Skeletal muscle satellite cell (primary cell): ENCODE data around the gene ARMC9.

Source experiments
- H3K27me3 ChIP-seq: 2 replicates; pipeline ENCODE4 v1.7.0; 2013; ENCODE audit warnings: low read length; ENCODE audit not compliant: control insufficient read depth, insufficient read depth
- H3K36me3 ChIP-seq: 2 replicates; pipeline ENCODE4 v1.7.0; 2013; ENCODE audit warnings: mild to moderate bottlenecking, control low read depth, low read length; ENCODE audit not compliant: insufficient read depth
- H3K4me1 ChIP-seq: 2 replicates; pipeline ENCODE4 v1.7.0; 2013; ENCODE audit warnings: low read length; ENCODE audit not compliant: control insufficient read depth, insufficient read depth
- H3K4me2 ChIP-seq: 2 replicates; pipeline ENCODE4 v1.7.0; 2013; ENCODE audit warnings: mild to moderate bottlenecking, low read length
- H3K4me3 ChIP-seq: 2 replicates; pipeline ENCODE4 v1.7.0; 2013; ENCODE audit warnings: low read length
- H3K9ac ChIP-seq: 2 replicates; pipeline ENCODE4 v1.7.0; 2013; ENCODE audit warnings: mild to moderate bottlenecking, low read depth, low read length, moderate library complexity
- H3K9me3 ChIP-seq: replicated peaks from 2 replicates; pipeline ENCODE4 v1.7.0; 2013; ENCODE audit warnings: mild to moderate bottlenecking, control low read depth, low read length

ARMC9 gene

GRCh38 chr2:231211486-231211885 lies 13.1 kb downstream of the ARMC9 start:
- no peak overlapping the region for H3K4me2 ChIP-seq
- no peaks in the 10 kb centered on the region for H3K27me3 ChIP-seq
- H3K4me3 ChIP-seq: no peak overlapping the region
- H3K36me3 ChIP-seq: peaks cover 52% of the 10 kb centered on the region
- H3K9me3 ChIP-seq: no peaks in the 10 kb centered on the region
- H3K9ac ChIP-seq: no peak overlapping the region
- peaks cover 12% of the 10 kb centered on the region for H3K4me1 ChIP-seq

- H3K9me3 ChIP-seq: no peaks in the 10 kb centered on the region
- peaks cover 61% of the 10 kb centered on the region for H3K36me3 ChIP-seq
- H3K27me3 ChIP-seq: no peaks in the 10 kb centered on the region
- H3K4me1 ChIP-seq: peaks cover 12% of the 10 kb centered on the region
- no peak overlapping the region for H3K4me3 ChIP-seq
- H3K9ac ChIP-seq: no peak overlapping the region
- peak overlapping the region; percentile 4 for H3K4me2 ChIP-seq
Observed at GRCh38 chr2:231212329-231212845, 14.0 kb downstream of the ARMC9 start.

GRCh38 chr2:231213931-231214642 lies 15.7 kb downstream of the ARMC9 start:
- H3K4me2 ChIP-seq: no peak overlapping the region
- peaks cover 12% of the 10 kb centered on the region for H3K4me1 ChIP-seq
- H3K4me3 ChIP-seq: no peak overlapping the region
- no peaks in the 10 kb centered on the region for H3K9me3 ChIP-seq
- H3K9ac ChIP-seq: no peak overlapping the region
- peaks cover 64% of the 10 kb centered on the region for H3K36me3 ChIP-seq
- H3K27me3 ChIP-seq: no peaks in the 10 kb centered on the region

GRCh38 chr2:231218366-231218765 lies 19.9 kb downstream of the ARMC9 start:
- H3K9ac ChIP-seq: no peak overlapping the region
- no peaks in the 10 kb centered on the region for H3K4me1 ChIP-seq
- no peak overlapping the region for H3K4me3 ChIP-seq
- H3K4me2 ChIP-seq: no peak overlapping the region
- peaks cover 75% of the 10 kb centered on the region for H3K36me3 ChIP-seq
- H3K9me3 ChIP-seq: no peaks in the 10 kb centered on the region
- H3K27me3 ChIP-seq: no peaks in the 10 kb centered on the region

GRCh38 chr2:231219289-231219688 lies 20.9 kb downstream of the ARMC9 start:
- Histone ChIP-seq H3K9me3 (no peaks in the 10 kb centered on the region), H3K27me3 (no peaks in the 10 kb centered on the region), H3K4me3 (no peak overlapping the region), H3K9ac (no peak overlapping the region), H3K4me2 (no peak overlapping the region), H3K4me1 (no peaks in the 10 kb centered on the region), H3K36me3 (peaks cover 68% of the 10 kb centered on the region)

GRCh38 chr2:231221761-231222160 lies 23.3 kb downstream of the ARMC9 start:
- no peaks in the 10 kb centered on the region for H3K27me3 ChIP-seq
- H3K4me1 ChIP-seq: no peaks in the 10 kb centered on the region
- peaks cover 59% of the 10 kb centered on the region for H3K36me3 ChIP-seq
- no peak overlapping the region for H3K4me3 ChIP-seq
- H3K4me2 ChIP-seq: no peak overlapping the region
- no peaks in the 10 kb centered on the region for H3K9me3 ChIP-seq
- no peak overlapping the region for H3K9ac ChIP-seq

- H3K9me3 ChIP-seq: no peaks in the 10 kb centered on the region
- peaks cover 53% of the 10 kb centered on the region for H3K36me3 ChIP-seq
- H3K4me2 ChIP-seq: no peak overlapping the region
- no peaks in the 10 kb centered on the region for H3K27me3 ChIP-seq
- no peak overlapping the region for H3K4me3 ChIP-seq
- H3K4me1 ChIP-seq: no peaks in the 10 kb centered on the region
- H3K9ac ChIP-seq: no peak overlapping the region
Observed at GRCh38 chr2:231222318-231223000, 24.0 kb downstream of the ARMC9 start.

GRCh38 chr2:231223001-231223375 lies 24.6 kb downstream of the ARMC9 start:
- no peak overlapping the region for H3K4me3 ChIP-seq
- H3K27me3 ChIP-seq: no peaks in the 10 kb centered on the region
- H3K4me2 ChIP-seq: no peak overlapping the region
- H3K36me3 ChIP-seq: peaks cover 54% of the 10 kb centered on the region
- no peaks in the 10 kb centered on the region for H3K4me1 ChIP-seq
- H3K9me3 ChIP-seq: no peaks in the 10 kb centered on the region
- H3K9ac ChIP-seq: no peak overlapping the region

GRCh38 chr2:231223458-231223976 lies 25.1 kb downstream of the ARMC9 start:
- Histone ChIP-seq H3K4me2 (no peak overlapping the region), H3K4me1 (no peaks in the 10 kb centered on the region), H3K9ac (no peak overlapping the region), H3K27me3 (no peaks in the 10 kb centered on the region), H3K4me3 (no peak overlapping the region), H3K9me3 (no peaks in the 10 kb centered on the region), H3K36me3 (peaks cover 58% of the 10 kb centered on the region)

GRCh38 chr2:231227310-231228162 lies 29.1 kb downstream of the ARMC9 start:
- Histone ChIP-seq H3K9me3 (no peaks in the 10 kb centered on the region), H3K27me3 (no peaks in the 10 kb centered on the region), H3K4me2 (no peak overlapping the region), H3K4me3 (no peak overlapping the region), H3K36me3 (peaks cover 30% of the 10 kb centered on the region), H3K4me1 (no peaks in the 10 kb centered on the region), H3K9ac (no peak overlapping the region)

- Histone ChIP-seq H3K4me2 (no peak overlapping the region), H3K4me3 (no peak overlapping the region), H3K9me3 (no peaks in the 10 kb centered on the region), H3K27me3 (no peaks in the 10 kb centered on the region), H3K9ac (no peak overlapping the region), H3K4me1 (no peaks in the 10 kb centered on the region), H3K36me3 (peaks cover 28% of the 10 kb centered on the region)
Observed at GRCh38 chr2:231228223-231228622, 29.8 kb downstream of the ARMC9 start.
